Naive thymus-derived CD4-positive, alpha-beta T cell (primary cell): Measurements from ENCODE around the gene SYNE2. TPM values are rescaled to one million over a fixed set of nuclear protein-coding genes. Genes with fewer than 3 reads are reported as not detected.

Experiments
- ATAC-seq: fragments of 150-1000 bp; cut with Tn5 transposase; 2 replicates; pipeline ENCODE4 v1.10.0; 2021; ENCODE audit warnings: mild to moderate bottlenecking, moderate library complexity
- CTCF ChIA-PET: fragments of 350-600 bp; sonication (Branson Sonifier 250); formaldehyde crosslinking; loops from one replicate; lab custom pipeline; 2021; ENCODE audit warnings: antibody characterized with exemption; lab: Charles Lee
- POLR2A ChIA-PET: fragments of 350-600 bp; sonication (Branson Sonifier 250); formaldehyde crosslinking; loops from one replicate; lab custom pipeline; 2021; ENCODE audit warnings: antibody characterized with exemption, inconsistent platforms; lab: Charles Lee
- DNase-seq, 9 donors: peaks; one replicate each; pipeline versions ENCODE4 v3.0.0 to v3.0.0-alpha.2; 2020 to 2022; ENCODE audit warnings: mixed read lengths in 1 of 9
- H3K27ac ChIP-seq: one replicate; pipeline ENCODE4 v1.7.0; 2013; ENCODE audit warnings: mild to moderate bottlenecking, low read depth, low read length, moderate library complexity
- H3K27me3 ChIP-seq, 2 donors: one replicate each; pipeline ENCODE4 v1.7.0; 2013; ENCODE audit warnings: low read length in 2 of 2, mild to moderate bottlenecking in 2 of 2, moderate library complexity in 2 of 2; ENCODE audit not compliant: control insufficient read depth in 2 of 2, insufficient read depth in 2 of 2
- H3K36me3 ChIP-seq, 3 experiments: 1 replicate in 2 of 3; 2 replicates in 1 of 3; pipeline ENCODE4 v1.7.0; 2013; ENCODE audit warnings: low read length in 3 of 3, mild to moderate bottlenecking in 3 of 3, moderate library complexity in 1 of 3; ENCODE audit not compliant: insufficient read depth in 3 of 3, control insufficient read depth in 2 of 3
- H3K4me1 ChIP-seq, 2 donors: one replicate each; pipeline ENCODE4 v1.7.0; 2013; ENCODE audit warnings: low read length in 2 of 2, mild to moderate bottlenecking in 2 of 2, moderate library complexity in 1 of 2; ENCODE audit not compliant: control insufficient read depth in 2 of 2, insufficient read depth in 2 of 2
- H3K4me3 ChIP-seq: 2 replicates; pipeline ENCODE4 v1.7.0; 2013; ENCODE audit warnings: mild to moderate bottlenecking, low read length
- H3K9me3 ChIP-seq, 3 experiments: 1 replicate in 2 of 3; 2 replicates in 1 of 3; pipeline ENCODE4 v1.7.0; 2013; ENCODE audit warnings: low read length in 3 of 3; ENCODE audit not compliant: control insufficient read depth in 2 of 3
- H3K27ac Mint-ChIP-seq, 9 donors: one replicate each; pipeline ENCODE4 v1.8.0; 2020 to 2022; ENCODE audit warnings: mixed read lengths in 9 of 9, mild to moderate bottlenecking in 8 of 9, moderate library complexity in 5 of 9, inconsistent platforms in 2 of 9
- H3K27me3 Mint-ChIP-seq, 5 donors: one replicate each; pipeline ENCODE4 v1.8.0; 2021 to 2022; ENCODE audit warnings: mixed read lengths in 5 of 5, mild to moderate bottlenecking in 1 of 5
- H3K36me3 Mint-ChIP-seq, 5 donors: one replicate each; pipeline ENCODE4 v1.8.0; 2020 to 2022; ENCODE audit warnings: mixed read lengths in 5 of 5, mild to moderate bottlenecking in 3 of 5, inconsistent platforms in 1 of 5
- H3K4me1 Mint-ChIP-seq, 7 donors: one replicate each; pipeline ENCODE4 v1.8.0; 2020 to 2022; ENCODE audit warnings: mixed read lengths in 7 of 7, mild to moderate bottlenecking in 3 of 7, inconsistent platforms in 1 of 7
- H3K4me3 Mint-ChIP-seq, 10 donors: one replicate each; pipeline ENCODE4 v1.8.0; 2020 to 2022; ENCODE audit warnings: mild to moderate bottlenecking in 10 of 10, mixed read lengths in 10 of 10, moderate library complexity in 6 of 10, inconsistent platforms in 2 of 10
- H3K9me3 Mint-ChIP-seq, 11 donors: one replicate each; pipeline ENCODE4 v1.8.0; 2020 to 2022; ENCODE audit warnings: mixed read lengths in 11 of 11, mild to moderate bottlenecking in 4 of 11, inconsistent platforms in 1 of 11, moderate library complexity in 1 of 11
- intact Hi-C, 2 donors: fragments of 100-400 bp; cut with micrococcal nuclease; formaldehyde crosslinking; loops; one replicate each; pipeline ENCODE4 v1.15.1; 2023
- polyA plus RNA-seq, 2 donors: library from polyadenylated mRNA; unstranded; fragments of 300-500 nt; fragmentation: Illumina TruSeq; gene quantifications; one replicate each; pipeline ENCODE4 v1.2.3, GENCODE V29; 2021
- total RNA-seq, 6 experiments: library from RNA in 5 of 6; stranded (reverse) in 5 of 6; gene quantifications; 1 replicate in 5 of 6; 2 replicates in 1 of 6; pipeline ENCODE4 v1.2.3 and lab custom pipeline; 2021 to 2026

The SYNE2 gene
- total and polyA plus RNA-seq, 7 experiments from 2014 or later = 22.4 to 170 (median 139) TPM

DNA sequence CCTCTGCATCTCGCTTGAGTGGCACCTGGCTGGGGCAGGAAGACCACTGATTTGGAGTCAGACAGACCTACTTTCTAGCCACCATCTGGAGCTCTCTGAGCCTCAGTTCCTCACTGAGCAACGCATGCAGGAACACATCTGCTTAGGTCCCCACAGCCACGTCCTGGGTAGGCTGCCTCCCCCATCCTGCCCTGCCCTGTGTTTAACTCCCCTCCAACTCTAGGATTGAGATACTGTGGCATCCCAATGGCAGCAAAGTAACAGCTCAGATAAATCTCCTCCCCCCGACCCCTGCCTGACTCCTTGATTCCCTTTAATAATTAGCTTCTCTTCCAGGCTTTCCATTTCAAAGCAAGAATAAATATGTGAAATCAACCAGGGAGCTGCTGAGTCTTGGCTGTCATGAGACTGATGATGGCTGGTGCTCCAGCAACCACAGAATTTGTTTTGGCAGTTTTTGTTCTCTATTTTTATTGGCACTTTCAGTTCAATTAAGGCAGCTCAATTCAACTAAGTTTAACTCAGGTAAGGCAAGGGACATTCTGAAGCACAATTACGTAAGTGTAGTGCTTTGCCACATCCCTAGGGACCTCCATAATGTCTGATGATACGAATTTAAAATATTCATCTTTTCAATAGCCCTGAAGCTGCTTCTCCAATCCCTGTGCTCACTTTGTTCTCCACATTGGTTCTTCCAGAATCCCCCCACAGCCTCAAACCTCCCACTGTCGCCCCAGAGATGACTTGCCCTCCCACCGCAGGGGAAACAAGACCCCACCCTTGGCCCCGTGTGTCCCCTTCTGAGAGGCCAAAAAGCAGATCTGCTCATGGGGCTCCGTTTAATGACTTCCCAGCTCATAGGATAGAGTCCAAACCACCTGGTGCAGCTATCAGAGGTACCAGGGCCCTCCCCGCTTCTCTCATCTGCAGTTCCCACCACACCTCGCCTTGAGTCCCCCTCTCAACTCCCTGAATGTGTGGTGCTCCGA, 383.1 kb downstream of the SYNE2 start:
- Histone ChIP-seq H3K4me1 (no peaks in the 10 kb centered on the region), H3K9me3 (no peaks in the 10 kb centered on the region), H3K4me3 (no peak overlapping the region), H3K27ac (no peak overlapping the region), H3K27me3 (no peaks in the 10 kb centered on the region), H3K36me3 (no peaks in the 10 kb centered on the region)
- peaks cover 0 to 2% (median 0%) of the 10 kb centered on the region in 11 donors for H3K9me3 Mint-ChIP-seq
- intact Hi-C loops = no loop called here
- DNase-seq (no peak), ATAC-seq (peak; percentile 57)
- peak overlapping the region in 2 of 9 donors; percentile 10 to 22 for H3K27ac Mint-ChIP-seq
- POLR2A ChIA-PET = no interaction called here
- CTCF ChIA-PET = no interaction called here
- peaks cover 0 to 15% (median 0%) of the 10 kb centered on the region in 5 donors for H3K27me3 Mint-ChIP-seq
- H3K4me1 Mint-ChIP-seq = peaks cover 0 to 12% (median 0%) of the 10 kb centered on the region in 7 donors
- H3K4me3 Mint-ChIP-seq = no peak overlapping the region
- H3K36me3 Mint-ChIP-seq = peaks cover 0 to 6% (median 3%) of the 10 kb centered on the region in 5 donors

DNA sequence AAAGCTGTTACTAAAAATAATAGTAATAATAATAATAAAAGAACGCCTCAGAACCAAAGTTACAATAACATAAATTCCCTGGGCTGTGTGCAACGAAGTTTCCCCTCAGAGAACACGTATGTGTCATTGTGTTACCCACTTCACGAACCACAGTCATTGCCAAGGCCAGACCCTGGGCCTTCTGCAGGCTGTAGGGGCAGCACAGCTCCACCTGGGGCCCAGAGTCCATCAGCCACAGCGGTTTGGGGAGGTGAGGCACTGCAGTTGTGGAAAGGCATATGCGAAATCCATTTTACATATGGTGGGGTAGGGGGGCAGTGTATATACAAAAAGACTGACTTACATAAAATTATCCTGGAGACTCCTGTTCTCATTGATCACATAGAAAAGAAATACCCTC, 385.2 kb downstream of the SYNE2 start:
- peaks cover 0 to 4% (median 3%) of the 10 kb centered on the region in 5 donors for H3K36me3 Mint-ChIP-seq
- Histone ChIP-seq H3K27me3 (no peaks in the 10 kb centered on the region), H3K4me1 (no peaks in the 10 kb centered on the region), H3K4me3 (no peak overlapping the region), H3K9me3 (no peaks in the 10 kb centered on the region), H3K36me3 (no peaks in the 10 kb centered on the region), H3K27ac (no peak overlapping the region)
- intact Hi-C loops = no loop called here
- no peak overlapping the region for H3K4me3 Mint-ChIP-seq
- peaks cover 0 to 5% (median 0%) of the 10 kb centered on the region in 11 donors for H3K9me3 Mint-ChIP-seq
- CTCF ChIA-PET = no interaction called here
- peaks cover 6 to 26% (median 10%) of the 10 kb centered on the region in 5 donors for H3K27me3 Mint-ChIP-seq
- no peak for ATAC-seq
- H3K4me1 Mint-ChIP-seq = peaks cover 0 to 5% (median 0%) of the 10 kb centered on the region in 7 donors
- H3K27ac Mint-ChIP-seq = no peak overlapping the region
- POLR2A ChIA-PET = no interaction called here
- DNase-seq = no peak

- Histone ChIP-seq H3K9me3 (no peaks in the 10 kb centered on the region), H3K36me3 (no peaks in the 10 kb centered on the region), H3K27me3 (no peaks in the 10 kb centered on the region), H3K27ac (no peak overlapping the region), H3K4me3 (no peak overlapping the region), H3K4me1 (no peaks in the 10 kb centered on the region)
- H3K4me1 Mint-ChIP-seq = peaks cover 0 to 5% (median 0%) of the 10 kb centered on the region in 7 donors
- ATAC-seq = no peak
- H3K9me3 Mint-ChIP-seq = peaks cover 0 to 5% (median 0%) of the 10 kb centered on the region in 11 donors
- no peak overlapping the region for H3K4me3 Mint-ChIP-seq
- ChIA-PET POLR2A (no interaction called here), CTCF (interaction anchor here (0.5 kb wide), 1 partner anchor 61 kb away, joined by 3 read pairs; no protein-coding TSS in a partner anchor)
- H3K27ac Mint-ChIP-seq = peak overlapping the region in 1 of 9 donors; percentile 33
- H3K36me3 Mint-ChIP-seq = peaks cover 0 to 3% (median 2%) of the 10 kb centered on the region in 5 donors
- intact Hi-C loops = no loop called here
- no peak for DNase-seq
- peaks cover 8 to 27% (median 10%) of the 10 kb centered on the region in 5 donors for H3K27me3 Mint-ChIP-seq
These were observed 385.8 kb downstream of the SYNE2 start for GRCh38 chr14:64238631-64239030.

DNA sequence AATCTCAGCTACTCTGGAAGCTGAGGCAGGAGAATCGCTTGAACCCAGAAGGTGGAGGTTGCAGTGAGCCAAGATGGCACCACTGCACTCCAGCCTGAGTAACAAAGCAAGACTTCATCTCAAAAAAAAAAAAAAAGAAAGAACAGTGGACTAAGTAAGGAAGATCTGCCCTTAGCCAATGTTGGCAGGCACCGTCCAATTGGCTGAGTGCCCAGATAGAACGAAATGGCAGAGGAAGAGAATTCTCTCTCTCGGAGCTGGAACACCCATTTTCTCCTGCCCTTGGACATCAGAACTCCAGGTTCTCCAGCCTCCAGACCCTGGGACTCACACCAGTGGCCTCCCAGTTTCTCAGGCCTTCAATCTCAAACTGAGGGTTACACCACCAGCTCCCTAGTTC, 391.5 kb downstream of the SYNE2 start:
- H3K9me3 Mint-ChIP-seq = peaks cover 0 to 5% (median 0%) of the 10 kb centered on the region in 11 donors
- ChIA-PET CTCF (no interaction called here), POLR2A (no interaction called here)
- Histone ChIP-seq H3K9me3 (no peaks in the 10 kb centered on the region), H3K36me3 (no peaks in the 10 kb centered on the region), H3K4me3 (no peak overlapping the region), H3K27ac (no peak overlapping the region), H3K27me3 (peaks cover 0 to 7% of the 10 kb centered on the region in 2 donors), H3K4me1 (no peaks in the 10 kb centered on the region)
- H3K36me3 Mint-ChIP-seq = peaks cover 0 to 6% (median 2%) of the 10 kb centered on the region in 5 donors
- H3K27me3 Mint-ChIP-seq = peaks cover 13 to 33% (median 27%) of the 10 kb centered on the region in 5 donors
- no peak overlapping the region for H3K27ac Mint-ChIP-seq
- DNase-seq (no peak), ATAC-seq (no peak)
- intact Hi-C loops = no loop called here
- H3K4me1 Mint-ChIP-seq = no peaks in the 10 kb centered on the region
- H3K4me3 Mint-ChIP-seq = no peak overlapping the region

GRCh38 chr14:64245491-64245890, 392.7 kb downstream of the SYNE2 start:
- POLR2A ChIA-PET = no interaction called here

GRCh38 chr14:64246688-64247087, 393.9 kb downstream of the SYNE2 start:
- peaks cover 0 to 3% (median 0%) of the 10 kb centered on the region in 11 donors for H3K9me3 Mint-ChIP-seq
- peaks cover 11 to 27% (median 13%) of the 10 kb centered on the region in 5 donors for H3K27me3 Mint-ChIP-seq
- Histone ChIP-seq H3K9me3 (no peaks in the 10 kb centered on the region), H3K36me3 (no peaks in the 10 kb centered on the region), H3K4me1 (no peaks in the 10 kb centered on the region), H3K27ac (no peak overlapping the region), H3K4me3 (no peak overlapping the region), H3K27me3 (peaks cover 0 to 7% of the 10 kb centered on the region in 2 donors)
- intact Hi-C loops = no loop called here
- ChIA-PET POLR2A (no interaction called here), CTCF (no interaction called here)
- no peak overlapping the region for H3K27ac Mint-ChIP-seq
- ATAC-seq = no peak
- H3K4me3 Mint-ChIP-seq = no peak overlapping the region
- DNase-seq = no peak
- peaks cover 0 to 6% (median 2%) of the 10 kb centered on the region in 5 donors for H3K36me3 Mint-ChIP-seq
- no peaks in the 10 kb centered on the region for H3K4me1 Mint-ChIP-seq

More at GRCh38 chr14:64245491-64245890, 392.7 kb downstream of the SYNE2 start:
- intact Hi-C loops = no loop called here
- Mint-ChIP-seq H3K4me3 (no peak overlapping the region), H3K27ac (no peak overlapping the region), H3K36me3 (peaks cover 0 to 6% (median 2%) of the 10 kb centered on the region in 5 donors), H3K4me1 (no peaks in the 10 kb centered on the region), H3K9me3 (peaks cover 0 to 3% (median 0%) of the 10 kb centered on the region in 11 donors), H3K27me3 (peaks cover 13 to 30% (median 19%) of the 10 kb centered on the region in 5 donors)
- Histone ChIP-seq H3K27ac (no peak overlapping the region), H3K27me3 (peaks cover 0 to 7% of the 10 kb centered on the region in 2 donors), H3K4me1 (no peaks in the 10 kb centered on the region), H3K4me3 (no peak overlapping the region), H3K9me3 (no peaks in the 10 kb centered on the region), H3K36me3 (no peaks in the 10 kb centered on the region)
- ATAC-seq (no peak), DNase-seq (no peak)
- CTCF ChIA-PET = no interaction called here
